Amniotic epithelial cell (primary cell): ENCODE measurements around the gene VOPP1.

Experiments
- DNase-seq: peaks from one replicate; pipeline ENCODE4 v3.0.0-alpha.2; 2010; ENCODE audit warnings: low read depth

Gene VOPP1

GRCh38 chr7:55554038-55554437, 18.3 kb downstream of the VOPP1 start:
- DNase-seq, result no peak

GRCh38 chr7:55553024-55553345, 19.3 kb downstream of the VOPP1 start:
- DNase-seq, result no peak

- peak; percentile 87 for DNase-seq
Observed at GRCh38 chr7:55552320-55553023, 19.8 kb downstream of the VOPP1 start.

GRCh38 chr7:55550841-55551537, 21.3 kb downstream of the VOPP1 start:
- DNase-seq, result no peak

GRCh38 chr7:55550010-55550663, 22.2 kb downstream of the VOPP1 start:
- no peak for DNase-seq

GRCh38 chr7:55549457-55549856, 22.8 kb downstream of the VOPP1 start:
- no peak for DNase-seq

- DNase-seq, result no peak
Observed at GRCh38 chr7:55548295-55548731, 24.0 kb downstream of the VOPP1 start.

- peak; percentile 90 for DNase-seq
Observed at GRCh38 chr7:55546814-55547213, 25.5 kb downstream of the VOPP1 start.

- peak; percentile 62 for DNase-seq
Observed at GRCh38 chr7:55545496-55545895, 26.8 kb downstream of the VOPP1 start.

GRCh38 chr7:55540226-55540858, 32.0 kb downstream of the VOPP1 start:
- DNase-seq, result no peak

- DNase-seq, result no peak
Observed at GRCh38 chr7:55539380-55539779, 32.9 kb downstream of the VOPP1 start.

- DNase-seq, result peak; percentile 98
Observed at GRCh38 chr7:55538538-55538937, 33.8 kb downstream of the VOPP1 start.

- no peak for DNase-seq
Observed at GRCh38 chr7:55537458-55537990, 34.8 kb downstream of the VOPP1 start.

GRCh38 chr7:55536619-55537457, 35.5 kb downstream of the VOPP1 start:
- DNase-seq, result no peak

GRCh38 chr7:55535617-55536016, 36.7 kb downstream of the VOPP1 start:
- DNase-seq, result no peak

- no peak for DNase-seq
Observed at GRCh38 chr7:55534916-55535590, 37.2 kb downstream of the VOPP1 start.

- DNase-seq, result peak; percentile 30
Observed at GRCh38 chr7:55534262-55534915, 37.9 kb downstream of the VOPP1 start.

GRCh38 chr7:55533729-55534080, 38.6 kb downstream of the VOPP1 start:
- DNase-seq, result no peak

GRCh38 chr7:55533050-55533728, 39.1 kb downstream of the VOPP1 start:
- DNase-seq, result peak; percentile 24
